NCI-H1417 (cell line): ENCODE results near the gene ONECUT2.

ENCODE experiments used
- DNase-seq, 3 experiments: peaks; one replicate each; lab custom pipeline; 2025; lab: John Stamatoyannopoulos, UW

Gene ONECUT2

GRCh38 chr18:57523171-57523956, 88.2 kb downstream of the ONECUT2 start:
- no peak for DNase-seq

GRCh38 chr18:57527556-57528229, 92.5 kb downstream of the ONECUT2 start:
- no peak for DNase-seq

- DNase-seq: no peak
Observed at GRCh38 chr18:57529151-57529550, 94.0 kb downstream of the ONECUT2 start.

- DNase-seq: no peak
Observed at GRCh38 chr18:57533006-57533867, 98.1 kb downstream of the ONECUT2 start.

- no peak for DNase-seq
Observed at GRCh38 chr18:57533868-57534510, 98.8 kb downstream of the ONECUT2 start.

GRCh38 chr18:57534511-57534909, 99.3 kb downstream of the ONECUT2 start:
- no peak for DNase-seq

GRCh38 chr18:57538614-57539013, 103.4 kb downstream of the ONECUT2 start:
- DNase-seq: no peak

GRCh38 chr18:57539702-57540101, 104.5 kb downstream of the ONECUT2 start:
- DNase-seq: no peak
